Gastrocnemius medialis (tissue), 4 donors: Measurements from ENCODE around the gene GALNT10.

ENCODE experiments used
- CTCF ChIP-seq, 5 experiments: fragments of 450-650 bp in 3 of 5; fragments of 200-600 bp in 2 of 5; sonication (generic) in 2 of 5; IDR thresholded peaks in 4 of 5; conservative IDR thresholded peaks in 1 of 5; 1 replicate in 4 of 5; 2 replicates in 1 of 5; pipeline ENCODE4 v1.5.1; 2016 to 2019; ENCODE audit warnings: antibody characterized with exemption in 5 of 5, mild to moderate bottlenecking in 3 of 5, moderate library complexity in 3 of 5
- POLR2A ChIP-seq, 2 donors: fragments of 450-650 bp; IDR thresholded peaks; one replicate each; pipeline ENCODE4 v1.6.1; 2017; ENCODE audit warnings: antibody characterized with exemption in 2 of 2, mild to moderate bottlenecking in 2 of 2, moderate library complexity in 2 of 2

GRCh38 chr5:154406826-154407225 lies 216.3 kb downstream of the GALNT10 start:
- no peak for TF ChIP-seq CTCF (IDR thresholded peaks at IDR 0.05 in 4 of 5, conservative IDR thresholded peaks at IDR 0.05 in 1 of 5)
- TF ChIP-seq POLR2A (IDR thresholded peaks at IDR 0.05): no peak
